Measurements from ENCODE around the gene A4GNT.
A peak's percentile ranks its signal among the peaks of the same experiment; 100 is the strongest.

Gene A4GNT

DNA sequence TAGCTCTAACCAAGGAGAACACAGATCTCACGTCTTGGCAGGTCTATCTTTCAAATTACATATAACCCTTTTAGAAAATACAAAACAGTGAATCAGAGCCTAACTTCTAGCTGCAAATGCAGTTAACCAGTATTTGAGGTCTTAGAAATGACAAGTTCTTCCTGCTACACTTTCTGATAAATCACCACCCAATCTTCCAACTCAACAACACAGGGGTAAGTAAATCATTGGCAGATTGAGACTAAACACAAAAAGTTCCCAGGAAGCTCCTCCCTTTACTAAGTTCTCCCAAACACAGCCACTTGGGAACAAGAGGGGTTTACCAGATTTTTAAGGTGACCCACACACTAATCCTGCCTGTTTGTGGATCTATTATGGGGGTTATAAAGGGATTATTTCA, at the start of gene A4GNT:
A4GNT (minus strand) TSS at position 152 of the 400 bp plus-strand sequence. CDS start 1,134 bp downstream, outside the sequence.
- no peak within 1 kb of the TSS for H3K27ac Mint-ChIP-seq

DNA sequence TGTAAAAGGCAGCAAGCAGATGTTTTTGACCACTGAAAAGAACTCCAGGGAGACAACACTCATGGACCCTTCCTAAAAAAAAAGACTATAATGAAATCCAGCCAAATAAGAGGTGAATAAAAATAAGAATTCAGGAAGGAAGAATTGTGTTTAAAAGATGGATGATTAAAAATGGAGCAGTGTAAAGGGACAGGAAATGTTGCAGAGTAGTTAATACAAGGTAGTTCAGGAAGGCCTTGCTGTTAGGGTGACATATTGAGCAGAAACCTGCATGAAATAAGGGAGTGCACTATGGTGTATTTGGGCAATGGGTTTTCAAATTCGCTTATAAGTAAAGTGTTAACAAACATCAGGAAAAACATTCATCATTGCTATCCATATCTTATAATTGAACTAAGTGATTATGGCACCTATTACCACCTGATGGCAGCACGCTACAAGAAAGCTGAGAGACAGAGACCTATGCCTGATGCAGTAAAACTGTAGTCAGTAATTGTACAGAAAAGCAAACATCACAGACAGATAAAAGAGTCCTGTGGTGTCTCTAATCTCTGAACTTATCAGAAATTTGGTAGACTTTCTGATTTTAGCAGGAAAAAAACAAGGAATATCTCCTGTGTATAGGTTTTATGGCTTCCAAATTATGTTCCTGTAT, 48.3 kb upstream of the A4GNT start:
- Mint-ChIP-seq H3K27me3 (ENCODE audit: low read depth) (peaks cover 17% of the 10 kb centered on the region), H3K27ac (no peak overlapping the region), H3K9me3 (no peaks in the 10 kb centered on the region), H3K4me1 (no peaks in the 10 kb centered on the region), H3K4me3 (no peak overlapping the region), H3K36me3 (ENCODE audit: low read depth) (no peaks in the 10 kb centered on the region)
- TF ChIP-seq, protein P1, sequence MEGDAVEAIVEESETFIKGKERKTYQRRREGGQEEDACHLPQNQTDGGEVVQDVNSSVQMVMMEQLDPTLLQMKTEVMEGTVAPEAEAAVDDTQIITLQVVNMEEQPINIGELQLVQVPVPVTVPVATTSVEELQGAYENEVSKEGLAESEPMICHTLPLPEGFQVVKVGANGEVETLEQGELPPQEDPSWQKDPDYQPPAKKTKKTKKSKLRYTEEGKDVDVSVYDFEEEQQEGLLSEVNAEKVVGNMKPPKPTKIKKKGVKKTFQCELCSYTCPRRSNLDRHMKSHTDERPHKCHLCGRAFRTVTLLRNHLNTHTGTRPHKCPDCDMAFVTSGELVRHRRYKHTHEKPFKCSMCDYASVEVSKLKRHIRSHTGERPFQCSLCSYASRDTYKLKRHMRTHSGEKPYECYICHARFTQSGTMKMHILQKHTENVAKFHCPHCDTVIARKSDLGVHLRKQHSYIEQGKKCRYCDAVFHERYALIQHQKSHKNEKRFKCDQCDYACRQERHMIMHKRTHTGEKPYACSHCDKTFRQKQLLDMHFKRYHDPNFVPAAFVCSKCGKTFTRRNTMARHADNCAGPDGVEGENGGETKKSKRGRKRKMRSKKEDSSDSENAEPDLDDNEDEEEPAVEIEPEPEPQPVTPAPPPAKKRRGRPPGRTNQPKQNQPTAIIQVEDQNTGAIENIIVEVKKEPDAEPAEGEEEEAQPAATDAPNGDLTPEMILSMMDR (IDR thresholded peaks at IDR 0.05; ENCODE audit: unreplicated experiment in 3 of 3): peak; percentile 34 to 49 (median 36)

More for the DNA sequence above, at the start of gene A4GNT:
- Mint-ChIP-seq H3K27me3 (ENCODE audit: low read depth) (no peaks in the 10 kb centered on the region), H3K4me3 (no peak within 1 kb of the TSS), H3K4me1 (no peaks in the 10 kb centered on the region), H3K9me3 (no peaks in the 10 kb centered on the region), H3K36me3 (ENCODE audit: low read depth) (no peaks in the 10 kb centered on the region)
- TF ChIP-seq, protein P1 (IDR thresholded peaks at IDR 0.05; ENCODE audit: unreplicated experiment in 3 of 3): no peak

GRCh38 chr3:138174421-138175131, 42.4 kb upstream of the A4GNT start, which contains the start of gene DBR1:
DBR1 (minus strand) TSS chr3:138174921; CDS start chr3:138174795, 126 bp downstream.
- TF ChIP-seq, protein P1 (IDR thresholded peaks at IDR 0.05; ENCODE audit: unreplicated experiment in 3 of 3): no peak
- Mint-ChIP-seq H3K4me3 (peak within 1 kb of the TSS; percentile 97 to 100 (median 99)), H3K4me1 (peaks cover 15% of the 10 kb centered on the region), H3K36me3 (ENCODE audit: low read depth) (peaks cover 22% of the 10 kb centered on the region), H3K27me3 (ENCODE audit: low read depth) (no peaks in the 10 kb centered on the region), H3K9me3 (no peaks in the 10 kb centered on the region), H3K27ac (peak within 1 kb of the TSS; percentile 96 to 99 (median 97))

DNA sequence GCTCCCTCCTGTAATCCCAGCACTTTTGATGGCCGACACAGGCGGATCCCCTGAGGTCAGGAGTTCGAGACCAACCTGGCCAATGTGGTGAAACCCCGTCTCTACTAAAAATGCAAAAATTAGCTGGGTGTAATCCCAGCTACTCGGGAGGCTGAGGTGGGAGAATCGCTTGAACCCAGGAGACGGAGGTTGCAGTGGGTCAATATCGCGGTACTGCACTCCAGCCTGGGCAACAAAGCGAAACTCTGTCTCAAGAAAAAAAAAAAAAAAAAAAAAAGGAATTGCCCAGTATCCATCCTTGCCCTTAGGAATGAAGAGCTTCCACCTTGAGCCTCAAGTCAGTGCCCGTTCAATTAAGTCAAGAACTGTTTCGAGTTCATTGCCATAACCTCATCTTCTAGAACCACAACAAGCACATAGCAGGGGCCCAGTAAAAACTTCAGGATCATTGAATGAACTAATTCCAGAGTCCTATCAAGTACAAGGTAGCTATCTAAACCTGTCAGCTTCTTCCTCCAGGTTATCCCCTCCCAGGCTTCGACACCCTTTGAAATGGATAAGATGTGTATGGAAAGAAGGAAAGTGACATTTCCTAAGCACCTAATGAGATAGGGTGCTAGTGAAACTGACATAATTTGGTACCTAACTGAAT, 41.7 kb upstream of the A4GNT start:
- TF ChIP-seq, protein P1 (IDR thresholded peaks at IDR 0.05; ENCODE audit: unreplicated experiment in 3 of 3): no peak
- Mint-ChIP-seq H3K4me3 (peak overlapping the region; percentile 97 to 100 (median 99)), H3K4me1 (peaks cover 15% of the 10 kb centered on the region), H3K36me3 (ENCODE audit: low read depth) (peaks cover 25% of the 10 kb centered on the region), H3K9me3 (no peaks in the 10 kb centered on the region), H3K27me3 (ENCODE audit: low read depth) (no peaks in the 10 kb centered on the region), H3K27ac (peak overlapping the region; percentile 96 to 99 (median 97))

DNA sequence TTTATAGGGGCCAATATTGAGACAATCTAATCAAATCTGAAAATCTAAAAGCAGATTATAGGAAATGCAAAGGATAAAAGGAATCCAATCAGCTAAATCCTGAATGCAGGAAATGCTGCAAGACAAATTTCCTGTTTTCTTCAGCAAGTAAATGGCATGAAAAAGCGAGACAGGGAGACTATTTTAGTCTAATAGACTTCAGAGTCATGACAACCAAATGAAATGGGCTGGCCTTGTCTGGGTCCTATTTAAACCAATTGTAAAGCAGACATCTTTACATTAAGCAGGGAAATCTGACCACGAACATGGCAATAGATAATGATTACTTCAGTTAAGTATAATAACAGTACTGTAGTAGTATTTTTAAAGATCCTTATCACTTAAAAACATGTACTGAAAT, 40.4 kb upstream of the A4GNT start:
- peaks cover 30% of the 10 kb centered on the region for H3K36me3 Mint-ChIP-seq (ENCODE audit: low read depth)
- no peak overlapping the region for H3K27ac Mint-ChIP-seq
- no peaks in the 10 kb centered on the region for H3K9me3 Mint-ChIP-seq
- TF ChIP-seq, protein P1 (IDR thresholded peaks at IDR 0.05; ENCODE audit: unreplicated experiment in 3 of 3): no peak
- H3K4me1 Mint-ChIP-seq: peaks cover 15% of the 10 kb centered on the region
- H3K27me3 Mint-ChIP-seq (ENCODE audit: low read depth): no peaks in the 10 kb centered on the region
- peak overlapping the region; percentile 77 to 97 (median 80) for H3K4me3 Mint-ChIP-seq

Data from nephron (organoid).